GM21515 (cell line): ENCODE data around the gene OGFOD2.

Experiments
- ATAC-seq: cut with Tn5 transposase; IDR thresholded peaks from one replicate; pipeline ENCODE4 v1.9.1; 2021; ENCODE audit not compliant: unreplicated experiment

The OGFOD2 gene

DNA sequence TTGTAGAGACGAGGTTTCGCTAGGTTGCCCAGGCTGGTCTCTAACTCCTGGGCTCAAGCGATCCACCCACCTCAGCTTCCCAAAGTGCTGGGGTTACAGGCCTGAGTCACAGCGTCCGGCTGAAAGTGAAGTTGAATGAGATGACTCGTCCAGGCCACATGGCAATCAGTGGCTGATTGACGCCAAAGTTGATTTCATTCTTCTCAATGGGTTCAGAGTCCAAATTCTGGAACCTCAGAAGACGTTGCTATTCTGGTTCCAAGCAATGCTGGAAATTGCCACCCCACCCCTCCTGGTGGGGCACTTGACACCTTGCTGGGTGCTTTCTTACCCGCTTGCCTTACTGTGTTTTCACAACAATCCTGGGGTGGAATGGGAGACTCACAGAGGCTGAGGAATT lies 23.6 kb upstream of the OGFOD2 start:
- ATAC-seq = no peak

DNA sequence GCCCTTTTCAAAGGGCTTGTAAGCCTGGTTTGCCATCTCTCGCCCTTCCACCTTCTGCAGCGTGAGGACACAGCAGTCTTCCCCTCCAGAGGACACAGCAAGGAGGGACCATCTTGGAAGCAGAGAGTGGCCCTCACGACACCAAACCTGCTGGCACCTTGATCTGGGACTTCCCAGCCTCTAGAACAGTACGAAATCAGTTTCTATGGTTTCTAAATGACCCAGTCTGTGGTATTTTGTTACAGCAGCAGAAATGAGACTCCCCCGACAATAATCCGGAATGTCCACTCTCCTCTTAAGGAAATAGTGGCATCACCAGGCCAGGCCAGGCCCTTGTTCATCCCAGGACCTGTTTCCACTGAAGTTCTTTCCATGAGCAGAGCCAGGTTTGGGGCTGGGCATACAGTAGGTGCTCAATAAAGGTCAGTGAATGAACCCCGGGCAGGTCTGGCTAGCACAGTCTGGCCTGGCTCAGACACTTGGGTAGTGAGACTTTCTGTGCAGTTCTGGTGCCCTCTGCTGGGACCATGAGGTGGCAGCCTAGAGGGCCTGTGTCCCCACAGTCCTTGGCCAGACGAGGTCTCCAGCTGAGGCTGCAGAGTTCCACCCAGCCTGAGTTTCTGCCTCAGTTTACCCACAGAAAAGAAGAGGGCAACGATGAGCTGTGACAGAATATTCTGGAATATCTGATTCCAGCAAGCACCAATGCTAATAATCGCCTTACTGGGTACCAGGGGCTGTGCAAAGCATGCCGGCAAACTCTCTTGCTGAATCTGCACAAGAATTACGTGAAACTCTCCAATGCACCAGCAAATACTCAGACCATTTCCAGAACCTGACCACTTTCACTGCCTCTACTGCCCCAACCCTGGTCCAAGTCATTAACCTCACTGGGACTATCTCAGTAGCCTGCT lies 22.8 kb upstream of the OGFOD2 start:
- peak; percentile 63 for ATAC-seq

DNA sequence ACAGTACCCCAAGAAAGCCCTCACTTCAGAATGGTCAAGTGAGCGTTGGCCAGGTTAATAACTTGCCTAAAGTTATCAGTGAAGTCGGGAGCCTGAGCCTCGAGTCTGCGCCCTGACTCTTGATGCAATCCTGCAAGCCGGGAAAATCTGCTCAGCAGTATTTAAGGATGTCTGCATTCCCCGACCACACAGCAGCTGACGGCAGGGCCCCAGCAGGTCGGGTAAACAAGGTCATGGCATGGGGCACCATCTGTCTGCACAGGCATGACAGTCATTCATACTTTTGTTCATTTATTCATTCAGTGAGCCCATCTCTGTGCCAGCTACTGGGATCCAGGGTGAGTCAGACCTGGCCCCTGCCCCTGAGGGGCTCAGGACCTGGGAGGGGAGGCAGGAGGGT lies 19.9 kb upstream of the OGFOD2 start:
- no peak for ATAC-seq

DNA sequence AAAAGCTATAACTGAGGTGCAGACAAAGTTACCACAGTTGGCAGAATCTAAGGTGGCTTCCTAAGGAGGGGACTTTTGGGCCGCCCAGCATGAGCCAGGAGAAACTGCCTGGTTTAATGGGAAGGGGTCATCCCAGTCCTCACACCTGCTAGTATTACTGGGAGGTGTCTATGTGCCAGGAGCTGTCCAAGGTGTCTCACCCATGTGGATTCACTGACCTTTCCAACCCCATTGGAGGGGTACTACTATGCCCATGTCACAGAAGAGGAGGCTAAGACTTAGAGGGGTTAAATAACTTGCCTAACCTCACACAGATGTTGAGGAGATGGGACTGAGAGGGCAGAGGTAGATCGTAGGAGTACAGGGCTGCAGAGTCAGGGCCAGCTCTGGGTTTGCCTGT lies 19.0 kb upstream of the OGFOD2 start:
- ATAC-seq = no peak

DNA sequence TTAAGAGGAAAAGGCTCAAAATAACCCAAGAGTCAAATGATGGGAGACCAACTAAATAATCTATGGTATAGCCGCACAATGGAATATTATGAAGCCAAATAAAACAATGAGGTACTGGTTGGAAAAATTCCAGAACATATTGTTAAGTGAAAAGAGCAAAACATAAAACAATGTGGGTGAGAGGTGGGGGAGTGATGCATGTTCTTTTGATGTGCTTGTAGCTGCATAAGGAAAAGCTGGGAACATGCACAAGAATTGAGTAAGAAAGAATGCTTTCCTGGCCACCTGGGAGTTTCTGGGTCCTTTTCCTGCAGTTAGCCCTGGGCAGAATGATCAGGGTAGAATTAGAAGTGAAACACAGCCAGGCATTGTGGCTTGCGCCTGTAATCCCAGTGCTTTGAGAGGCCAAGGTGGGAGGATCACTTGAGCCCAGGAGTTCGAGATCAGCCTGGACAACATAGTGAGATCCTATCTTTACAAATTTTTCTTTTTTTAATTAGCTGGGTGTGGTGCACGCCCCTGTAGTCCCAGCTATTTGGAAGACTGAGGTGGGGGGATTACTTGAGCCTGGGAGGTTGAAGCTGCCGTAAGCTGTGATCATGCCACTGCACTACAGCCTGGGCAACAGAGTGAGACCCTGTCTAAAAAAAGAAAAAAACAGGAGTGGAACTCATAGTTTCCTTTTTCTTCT lies 16.7 kb upstream of the OGFOD2 start:
- no peak for ATAC-seq

DNA sequence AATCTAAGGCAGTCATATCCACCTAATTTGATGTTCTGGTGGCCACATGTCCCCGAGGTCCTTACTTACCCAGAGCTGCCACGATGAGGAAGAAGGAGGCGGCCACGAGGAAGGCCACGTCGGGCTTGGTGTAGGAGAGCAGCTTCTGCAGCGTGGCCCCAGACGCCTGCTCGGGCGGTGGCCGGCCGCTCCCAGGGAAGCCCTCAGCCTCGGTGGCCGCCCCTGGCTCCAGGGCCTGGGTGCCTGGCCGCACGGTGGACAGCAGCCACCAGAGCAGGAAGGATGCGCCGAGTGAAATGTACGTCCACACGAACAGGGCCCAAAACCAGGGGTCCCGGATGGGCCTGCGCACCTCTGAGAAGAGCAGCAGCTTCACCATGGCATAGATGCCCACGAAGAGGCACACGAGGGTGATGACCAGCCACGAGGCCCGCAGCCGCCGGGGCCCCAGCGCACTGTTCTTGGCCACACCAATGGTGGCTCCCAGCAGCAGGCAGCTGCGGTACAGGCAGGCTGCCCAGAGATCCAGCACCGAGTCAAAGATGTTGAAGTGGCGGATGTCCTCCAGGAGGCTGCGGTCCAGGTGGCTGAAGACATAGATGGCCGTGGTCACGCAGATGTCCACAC lies 15.4 kb upstream of the OGFOD2 start:
- no peak for ATAC-seq

DNA sequence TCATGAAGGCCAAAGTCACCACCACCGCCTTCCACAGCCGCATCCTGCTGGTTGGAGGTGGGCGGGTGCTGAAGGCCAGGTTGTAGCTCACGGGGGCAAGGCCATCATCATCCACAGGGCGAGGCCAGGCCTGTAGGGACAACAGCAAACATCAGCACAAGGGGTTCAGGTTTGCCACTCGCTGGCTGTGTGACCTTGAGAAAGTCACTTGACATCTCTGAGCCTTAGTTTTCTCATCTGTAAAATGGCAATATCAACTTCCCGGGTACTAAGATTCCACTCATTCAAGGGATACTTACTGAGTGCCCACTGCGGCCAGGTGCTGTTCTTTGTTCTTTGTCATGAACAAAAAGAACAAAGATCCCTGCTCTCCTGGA lies 14.9 kb upstream of the OGFOD2 start:
- no peak for ATAC-seq

DNA sequence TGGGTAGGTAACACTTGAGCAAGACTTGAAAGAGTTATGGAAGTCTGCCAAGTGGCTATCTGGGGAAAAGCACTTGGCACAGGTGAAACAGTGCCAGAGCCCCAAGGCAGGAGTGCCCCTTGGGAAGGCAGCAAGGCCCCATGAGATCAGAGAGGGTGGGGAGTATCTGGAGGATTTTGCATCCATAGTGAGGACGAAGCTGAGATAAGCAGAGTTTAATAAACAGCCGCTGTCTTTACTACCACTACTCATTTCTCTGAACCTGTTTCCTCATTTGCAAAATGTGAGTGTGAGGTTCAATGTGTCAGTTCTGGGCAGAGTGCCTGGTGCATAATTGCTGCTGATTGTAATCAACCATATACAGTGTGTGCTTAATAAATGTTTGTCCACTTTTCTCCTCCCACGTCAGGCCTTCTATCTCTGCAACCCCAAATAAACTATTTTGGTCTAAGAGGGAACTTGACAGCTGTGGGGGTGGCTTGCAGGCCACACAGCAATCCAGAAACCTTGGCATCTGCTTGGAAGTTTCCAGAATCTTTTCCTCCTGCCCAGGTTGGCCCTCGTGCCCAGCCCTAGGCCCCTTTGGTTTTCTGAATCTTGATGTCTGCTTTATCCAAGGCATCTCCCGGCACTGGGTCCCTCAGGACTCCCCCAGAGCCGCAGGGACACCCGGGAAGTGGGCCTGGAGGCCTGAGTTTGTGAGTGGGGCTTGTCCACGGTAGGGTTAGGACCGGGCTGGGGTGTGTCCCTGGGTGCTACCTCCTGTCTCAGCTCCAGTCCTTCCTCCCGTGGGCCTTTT lies 13.3 kb upstream of the OGFOD2 start:
- no peak for ATAC-seq

DNA sequence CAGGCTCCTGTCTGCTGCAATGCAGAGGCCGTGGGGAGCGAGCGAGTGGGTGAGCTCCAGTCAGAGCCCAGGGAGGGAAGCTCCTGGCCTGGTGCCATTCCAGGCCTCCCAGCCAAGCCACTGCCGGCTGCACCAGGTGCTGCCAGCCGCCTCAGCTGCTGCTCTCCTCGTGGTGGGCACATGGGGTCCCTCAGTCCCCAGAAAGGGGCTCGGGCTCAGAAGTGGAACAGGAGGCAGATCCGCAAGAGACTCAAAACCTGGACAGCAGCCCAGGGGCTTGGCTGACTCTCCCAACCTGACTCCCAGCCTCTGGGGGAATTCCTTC lies 11.1 kb upstream of the OGFOD2 start:
- ATAC-seq = no peak

DNA sequence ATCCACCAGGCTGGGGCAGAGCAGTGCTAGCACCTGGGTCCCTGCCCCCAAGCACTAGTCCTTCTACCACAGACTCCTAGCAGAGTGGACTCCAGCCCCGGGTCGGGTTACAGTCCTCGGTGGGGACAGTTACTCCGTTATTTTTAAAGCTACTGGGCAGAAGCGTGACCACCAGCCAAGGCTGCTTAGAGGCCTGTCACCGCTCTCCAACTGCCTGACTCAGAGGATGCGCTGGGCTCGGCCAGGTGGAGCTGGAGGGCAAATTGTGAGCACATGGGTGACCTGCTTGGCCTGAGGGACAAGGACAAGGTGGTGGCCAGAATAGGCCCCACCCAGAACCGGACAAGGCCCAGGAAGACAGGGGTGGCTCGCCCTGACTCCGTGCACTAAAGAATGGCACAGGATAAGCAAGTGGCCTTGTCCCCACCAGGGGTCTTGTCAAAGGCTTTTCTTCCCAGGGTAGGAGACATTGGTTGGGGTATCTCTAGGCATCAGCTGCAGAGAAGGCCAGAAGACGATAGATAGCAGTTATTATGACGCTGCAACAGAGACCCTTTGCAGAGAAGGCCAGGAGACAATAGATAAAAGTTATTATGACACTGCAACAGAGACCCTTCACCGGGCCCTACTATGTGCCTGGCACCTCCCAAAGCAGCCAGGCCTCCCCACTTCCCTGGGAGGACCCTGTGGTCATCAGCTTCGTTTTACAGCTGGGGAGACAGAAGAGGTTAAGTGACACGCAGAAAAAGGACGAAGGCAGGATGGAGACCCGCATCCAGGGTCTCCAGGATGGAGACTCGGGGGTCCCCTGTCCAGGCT lies 10.4 kb upstream of the OGFOD2 start:
- ATAC-seq = no peak

DNA sequence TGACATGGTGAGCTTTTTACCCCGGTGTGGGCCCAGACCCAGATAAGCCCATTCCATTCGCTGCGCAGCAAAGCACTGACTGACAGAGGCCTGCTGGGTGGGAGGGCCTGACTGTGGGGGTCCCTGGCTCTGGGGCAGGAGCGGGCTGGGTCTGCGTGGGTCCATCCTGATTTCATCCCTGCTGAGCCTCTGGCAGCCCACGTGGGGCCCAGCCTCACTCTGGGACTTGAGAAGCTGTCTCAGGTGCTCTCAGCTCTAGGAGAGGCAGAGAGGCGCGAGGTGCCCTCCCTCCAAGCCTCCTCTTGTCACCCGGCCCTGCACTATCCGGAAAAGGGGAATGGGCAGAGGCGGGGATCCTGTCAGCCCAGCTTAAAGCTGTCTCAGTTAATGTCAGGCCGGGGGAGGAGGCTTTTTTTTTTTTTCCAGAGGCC lies 9.7 kb upstream of the OGFOD2 start:
- no peak for ATAC-seq

DNA sequence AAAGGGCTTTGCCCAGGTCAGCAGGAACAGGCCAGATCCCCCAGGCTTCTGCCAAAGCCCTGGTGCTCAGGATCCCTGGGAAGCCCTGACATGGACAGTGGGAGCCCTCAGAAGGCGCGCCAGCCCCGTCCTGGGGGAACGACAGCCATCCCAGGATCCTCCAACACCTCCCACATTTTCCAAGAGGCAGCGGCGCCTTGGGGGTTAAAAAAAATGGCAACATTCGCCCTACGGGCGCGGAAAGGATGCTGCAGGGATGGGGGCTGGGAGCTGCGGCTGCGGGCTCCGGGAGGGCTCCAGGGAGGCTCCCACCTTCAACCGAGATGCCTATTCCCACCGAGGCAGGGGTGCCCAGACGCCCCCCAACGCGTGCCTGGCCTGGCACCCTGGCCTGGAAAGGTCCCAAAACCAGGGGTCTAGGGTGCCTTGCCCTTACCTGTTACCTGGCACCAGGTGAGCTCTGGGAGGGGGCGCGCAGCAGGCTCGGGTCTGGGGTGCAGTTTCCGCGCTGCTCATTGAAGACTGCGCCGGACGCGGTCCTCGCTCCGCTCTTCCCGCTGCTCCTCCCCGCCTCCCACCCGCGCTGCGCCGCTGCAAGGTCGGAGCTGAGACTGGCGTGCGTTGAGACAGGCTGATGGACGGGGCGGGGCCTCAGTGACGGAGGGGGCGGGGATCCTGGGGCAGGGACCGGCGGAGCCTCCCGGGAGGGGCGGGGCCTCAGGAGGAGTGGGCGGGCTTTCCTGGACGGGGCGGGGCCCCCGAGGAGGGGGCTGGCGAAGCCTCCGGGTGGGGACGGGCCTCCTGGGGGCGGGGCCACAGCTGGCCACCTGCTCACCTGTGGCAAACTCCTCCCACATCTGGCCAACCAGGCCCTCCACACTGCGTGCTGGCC lies 8.9 kb upstream of the OGFOD2 start, which contains the start of gene ABCB9:
Gene ABCB9, minus strand, starts transcription at position 613 of the 892 bp plus-strand sequence. CDS start 6,228 bp downstream, outside the sequence.
- ATAC-seq = peak; percentile 54

DNA sequence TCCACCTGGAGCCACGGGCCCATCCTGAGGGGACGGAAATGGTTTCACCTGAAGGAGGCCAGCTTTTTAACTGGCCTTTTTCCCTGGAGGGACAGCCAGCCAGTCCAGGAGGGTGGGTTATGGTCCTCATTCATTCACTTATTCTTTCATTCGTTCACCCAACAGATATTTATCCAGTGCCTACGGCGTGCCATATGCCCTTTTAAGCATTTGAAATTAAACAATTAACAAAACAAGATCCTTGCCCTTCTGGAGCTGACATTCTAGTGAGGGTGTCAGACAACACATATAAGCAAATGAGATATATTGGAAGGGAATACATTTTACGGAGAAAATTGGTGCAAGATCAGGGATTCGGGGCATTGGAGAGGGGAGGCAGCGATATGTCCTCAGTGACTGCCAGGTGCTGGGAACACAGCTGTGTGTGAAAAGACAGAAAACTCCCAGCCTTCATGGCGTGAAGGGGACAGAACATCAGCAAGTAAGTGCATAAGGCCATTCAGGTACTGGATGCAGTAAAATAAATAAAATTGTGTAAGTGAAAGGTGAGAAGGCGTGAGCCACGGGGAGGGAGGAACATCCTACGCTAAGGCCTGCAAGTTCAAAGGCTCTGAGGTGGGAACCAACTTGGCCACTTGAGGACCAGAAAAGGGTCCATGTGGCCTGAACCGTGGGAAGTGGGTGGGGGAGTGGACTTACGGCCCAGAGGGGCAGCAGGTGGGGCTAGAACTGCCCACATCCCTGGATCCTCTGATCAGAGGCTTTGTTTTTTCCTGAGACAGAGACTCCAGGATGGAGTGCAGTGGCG lies 8.1 kb upstream of the OGFOD2 start:
- ATAC-seq = no peak

DNA sequence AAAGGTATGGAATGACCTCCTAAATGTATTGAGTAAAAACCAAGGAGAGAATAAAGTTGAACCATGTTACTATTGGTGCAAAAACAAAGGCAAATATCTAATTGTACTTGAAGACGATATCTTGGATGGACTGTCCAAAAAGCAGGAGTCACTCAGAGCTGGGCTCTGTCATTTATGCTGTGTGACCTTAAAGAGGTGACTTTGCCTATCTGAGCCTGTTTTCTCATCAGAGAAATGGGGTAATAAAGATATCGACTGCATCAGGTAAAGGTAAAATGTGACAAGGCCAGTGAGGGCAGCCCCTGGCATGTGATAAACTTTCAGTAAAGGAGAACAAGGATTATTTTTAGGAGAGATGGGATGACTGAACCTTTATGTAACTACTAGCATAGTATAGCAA lies 6.9 kb upstream of the OGFOD2 start:
- no peak for ATAC-seq

DNA sequence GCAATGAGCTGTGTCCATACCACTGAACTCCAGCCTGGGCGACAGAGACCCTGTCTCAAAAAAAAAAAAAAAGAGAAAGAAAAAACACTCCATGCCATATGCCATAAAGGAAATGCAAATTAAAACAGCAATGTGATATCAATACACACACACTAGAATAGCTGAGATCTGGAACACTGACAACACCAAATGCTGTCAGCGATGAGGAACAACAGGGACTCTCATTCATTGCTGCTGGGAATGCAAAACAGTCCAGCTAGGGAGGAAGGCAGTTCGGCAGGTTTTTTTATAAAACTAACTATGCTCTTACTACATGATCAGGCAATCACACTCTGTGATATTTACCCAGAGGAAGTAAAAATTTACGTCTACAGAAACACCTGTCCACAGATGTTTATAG lies 5.4 kb upstream of the OGFOD2 start:
- ATAC-seq = no peak

DNA sequence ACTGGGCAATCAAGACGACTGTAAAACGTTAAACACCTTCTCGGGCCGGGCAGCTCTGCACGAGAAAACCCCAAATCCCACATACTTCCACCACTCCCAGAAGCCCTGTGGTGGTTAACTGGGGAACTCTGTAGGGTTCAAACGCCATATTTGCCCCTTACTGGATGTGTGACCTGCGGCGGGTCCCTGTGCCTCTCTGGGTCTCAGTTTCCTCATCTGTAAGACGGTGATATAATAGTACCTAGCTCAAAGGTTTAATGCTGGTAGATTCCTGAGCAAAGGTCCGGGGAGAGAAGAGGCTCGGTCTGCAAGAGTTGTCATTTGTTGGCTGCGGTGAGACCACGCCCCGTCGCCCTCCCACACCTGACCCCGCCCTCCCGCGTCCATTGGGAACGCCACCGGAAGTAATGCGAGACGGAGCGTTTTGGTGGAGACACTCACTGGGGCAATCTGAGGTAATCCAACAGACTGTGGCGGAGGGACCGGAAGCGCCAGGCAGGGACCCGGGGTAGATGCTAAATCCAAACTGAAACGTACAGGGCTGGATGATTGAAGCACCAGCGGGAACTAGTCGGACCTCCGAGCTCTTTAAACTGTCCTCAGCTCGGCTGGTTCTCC lies 661 bp upstream of the OGFOD2 start:
- peak; percentile 69 for ATAC-seq

DNA sequence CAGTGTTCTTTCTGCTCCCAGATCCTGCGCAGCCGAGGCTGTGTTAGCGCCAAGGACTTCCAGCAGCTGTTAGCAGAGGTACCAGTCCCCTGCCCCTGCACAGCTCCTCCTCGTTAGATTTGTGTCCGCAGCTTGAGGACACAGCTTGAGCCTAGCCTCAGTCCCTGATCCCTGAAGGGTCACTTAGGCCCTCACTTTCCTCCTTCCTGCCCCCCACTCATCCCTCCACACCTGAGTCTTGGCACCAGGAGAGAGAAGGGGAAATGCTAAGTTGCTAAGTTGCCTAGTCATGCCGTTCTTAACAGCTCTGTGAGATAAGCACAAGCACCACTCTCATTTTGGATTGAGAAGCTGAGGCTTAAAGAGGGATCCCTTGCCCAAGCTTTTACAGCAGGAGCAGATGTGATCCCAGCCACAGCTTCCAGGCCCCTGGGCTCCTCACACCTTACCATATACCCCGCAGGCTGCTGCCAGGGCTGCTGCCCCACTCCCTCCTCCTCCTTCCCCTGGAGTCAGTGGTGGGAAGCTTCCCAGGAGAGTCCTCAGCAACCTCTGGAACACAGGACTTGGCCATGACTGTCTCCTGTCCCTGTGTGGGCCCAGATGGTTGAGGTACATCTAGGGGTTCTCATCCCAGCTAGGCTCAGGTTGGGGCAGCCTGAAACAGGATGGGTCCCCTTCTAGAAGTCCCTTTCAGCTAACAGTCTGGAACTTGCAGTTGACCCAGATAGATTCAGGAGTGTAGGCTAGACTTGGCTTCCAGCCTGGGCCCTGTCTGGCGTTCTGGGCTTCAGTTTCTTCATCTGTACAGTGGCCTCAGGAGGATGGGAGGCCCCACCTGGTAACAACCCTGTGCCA lies 975 bp downstream of the OGFOD2 start:
- ATAC-seq = no peak
